CD8-positive, alpha-beta memory T cell (primary cell): ENCODE data around the gene RAB20. TPM values are rescaled to one million over a fixed set of nuclear protein-coding genes. Genes with fewer than 3 reads are reported as not detected.
A peak's percentile ranks its signal among the peaks of the same experiment; 100 is the strongest.

Experiments used
- CTCF ChIA-PET: fragments of 350-600 bp; sonication (Branson Sonifier 250); formaldehyde crosslinking; loops from one replicate; lab custom pipeline; 2021; ENCODE audit warnings: antibody characterized with exemption; lab: Charles Lee
- POLR2A ChIA-PET: fragments of 350-600 bp; sonication (Branson Sonifier 250); formaldehyde crosslinking; loops from one replicate; lab custom pipeline; 2021; ENCODE audit warnings: antibody characterized with exemption; lab: Charles Lee
- DNase-seq, 5 donors: peaks; one replicate each; pipeline versions ENCODE4 v3.0.0 to v3.0.0-alpha.2; 2020 to 2022; ENCODE audit warnings: mixed read lengths in 1 of 5
- H3K27ac ChIP-seq: one replicate; pipeline ENCODE4 v1.7.0; 2013; ENCODE audit warnings: low read depth, mild to moderate bottlenecking, low read length, moderate library complexity
- H3K27me3 ChIP-seq: 2 replicates; pipeline ENCODE4 v1.7.0; 2013; ENCODE audit warnings: low read length, mild to moderate bottlenecking; ENCODE audit not compliant: insufficient read depth, poor library complexity, severe bottlenecking
- H3K36me3 ChIP-seq: 2 replicates; pipeline ENCODE4 v1.7.0; 2013; ENCODE audit warnings: mild to moderate bottlenecking, low read length, moderate library complexity; ENCODE audit not compliant: insufficient read depth
- H3K4me1 ChIP-seq: 2 replicates; pipeline ENCODE4 v1.7.0; 2013; ENCODE audit warnings: mild to moderate bottlenecking, low read length, moderate library complexity; ENCODE audit not compliant: insufficient read depth
- H3K4me3 ChIP-seq: 2 replicates; pipeline ENCODE4 v1.7.0; 2013; ENCODE audit warnings: mild to moderate bottlenecking, low read length
- H3K9me3 ChIP-seq: 2 replicates; pipeline ENCODE4 v1.7.0; 2013; ENCODE audit warnings: mild to moderate bottlenecking, low read length
- H3K27ac Mint-ChIP-seq, 8 donors: one replicate each; pipeline ENCODE4 v1.8.0; 2020 to 2021; ENCODE audit warnings: mixed read lengths in 8 of 8, mild to moderate bottlenecking in 6 of 8, inconsistent platforms in 3 of 8, moderate library complexity in 3 of 8
- H3K27me3 Mint-ChIP-seq, 2 donors: one replicate each; pipeline ENCODE4 v1.8.0; 2020 to 2021; ENCODE audit warnings: mixed read lengths in 2 of 2, mild to moderate bottlenecking in 1 of 2, moderate library complexity in 1 of 2
- H3K36me3 Mint-ChIP-seq, 3 donors: one replicate each; pipeline ENCODE4 v1.8.0; 2020 to 2021; ENCODE audit warnings: mixed read lengths in 3 of 3, inconsistent platforms in 1 of 3, mild to moderate bottlenecking in 1 of 3
- H3K4me1 Mint-ChIP-seq, 3 donors: one replicate each; pipeline ENCODE4 v1.8.0; 2020 to 2021; ENCODE audit warnings: mixed read lengths in 3 of 3, inconsistent platforms in 1 of 3, mild to moderate bottlenecking in 1 of 3
- H3K4me3 Mint-ChIP-seq, 7 donors: one replicate each; pipeline ENCODE4 v1.8.0; 2020 to 2021; ENCODE audit warnings: mixed read lengths in 7 of 7, mild to moderate bottlenecking in 6 of 7, moderate library complexity in 4 of 7, inconsistent platforms in 2 of 7
- H3K9me3 Mint-ChIP-seq, 5 donors: one replicate each; pipeline ENCODE4 v1.8.0; 2020 to 2022; ENCODE audit warnings: mixed read lengths in 5 of 5, mild to moderate bottlenecking in 3 of 5, moderate library complexity in 2 of 5, inconsistent platforms in 1 of 5
- polyA plus RNA-seq: library from polyadenylated mRNA; unstranded; fragments of 300-500 nt; fragmentation: Illumina TruSeq; gene quantifications from one replicate; pipeline ENCODE4 v1.2.3, GENCODE V29; 2021
- total RNA-seq, 2 experiments: library from RNA; stranded (reverse); gene quantifications; one replicate each; pipeline ENCODE4 v1.2.3, GENCODE V29; 2021

The RAB20 gene
- total and polyA plus RNA-seq, 3 experiments from 2014 or later = 0.84 to 2.7 (median 1.2) TPM

- Mint-ChIP-seq H3K27ac (no peak overlapping the region), H3K27me3 (peaks cover 2 to 14% of the 10 kb centered on the region in 2 donors), H3K36me3 (no peaks in the 10 kb centered on the region), H3K4me1 (peaks cover 0 to 3% (median 0%) of the 10 kb centered on the region in 3 donors), H3K9me3 (no peaks in the 10 kb centered on the region), H3K4me3 (no peak overlapping the region)
- no peak overlapping the region for H3K4me3 ChIP-seq
- POLR2A ChIA-PET = no interaction called here
- H3K36me3 ChIP-seq = no peaks in the 10 kb centered on the region
- CTCF ChIA-PET = interaction anchor here (1.3 kb wide), 1 partner anchor 452 kb away, joined by 3 read pairs; no protein-coding TSS in a partner anchor
- no peaks in the 10 kb centered on the region for H3K9me3 ChIP-seq
- H3K27ac ChIP-seq = no peak overlapping the region
- DNase-seq = no peak
- H3K4me1 ChIP-seq = no peaks in the 10 kb centered on the region
- H3K27me3 ChIP-seq = no peaks in the 10 kb centered on the region
Measured at GRCh38 chr13:110597041-110597689, 35.6 kb upstream of the RAB20 start.

GRCh38 chr13:110593430-110594130 lies 32.1 kb upstream of the RAB20 start:
- Histone ChIP-seq H3K36me3 (no peaks in the 10 kb centered on the region), H3K4me1 (no peaks in the 10 kb centered on the region), H3K4me3 (no peak overlapping the region), H3K27ac (no peak overlapping the region), H3K9me3 (no peaks in the 10 kb centered on the region), H3K27me3 (no peaks in the 10 kb centered on the region)
- H3K9me3 Mint-ChIP-seq = no peaks in the 10 kb centered on the region
- H3K36me3 Mint-ChIP-seq = no peaks in the 10 kb centered on the region
- DNase-seq = peak in 2 of 5 donors; percentile 17 to 21
- H3K27me3 Mint-ChIP-seq = peaks cover 0 to 9% of the 10 kb centered on the region in 2 donors
- H3K27ac Mint-ChIP-seq = no peak overlapping the region
- peaks cover 0 to 3% (median 0%) of the 10 kb centered on the region in 3 donors for H3K4me1 Mint-ChIP-seq
- ChIA-PET POLR2A (no interaction called here), CTCF (interaction anchor here (0.6 to 3.7 kb wide), 15 partner anchors 9 to 622 kb away, joined by 3 to 11 read pairs (median 3); partner anchors contain the start of gene RAB20)
- no peak overlapping the region for H3K4me3 Mint-ChIP-seq

- peaks cover 0 to 3% (median 0%) of the 10 kb centered on the region in 3 donors for H3K4me1 Mint-ChIP-seq
- H3K27me3 ChIP-seq = no peaks in the 10 kb centered on the region
- H3K36me3 ChIP-seq = no peaks in the 10 kb centered on the region
- ChIA-PET CTCF (no interaction called here), POLR2A (no interaction called here)
- H3K36me3 Mint-ChIP-seq = no peaks in the 10 kb centered on the region
- no peak for DNase-seq
- no peak overlapping the region for H3K4me3 Mint-ChIP-seq
- no peaks in the 10 kb centered on the region for H3K9me3 Mint-ChIP-seq
- H3K27ac ChIP-seq = no peak overlapping the region
- no peaks in the 10 kb centered on the region for H3K4me1 ChIP-seq
- peak overlapping the region in 1 of 8 donors; percentile 50 for H3K27ac Mint-ChIP-seq
- H3K27me3 Mint-ChIP-seq = peaks cover 0 to 9% of the 10 kb centered on the region in 2 donors
- no peak overlapping the region for H3K4me3 ChIP-seq
- no peaks in the 10 kb centered on the region for H3K9me3 ChIP-seq
Measured at GRCh38 chr13:110592665-110593064, 31.1 kb upstream of the RAB20 start.

- no peaks in the 10 kb centered on the region for H3K36me3 ChIP-seq
- Mint-ChIP-seq H3K27ac (no peak overlapping the region), H3K9me3 (no peaks in the 10 kb centered on the region), H3K4me3 (no peak overlapping the region), H3K4me1 (peaks cover 0 to 3% (median 0%) of the 10 kb centered on the region in 3 donors), H3K36me3 (no peaks in the 10 kb centered on the region), H3K27me3 (peaks cover 2 to 14% of the 10 kb centered on the region in 2 donors)
- no peak overlapping the region for H3K4me3 ChIP-seq
- H3K27ac ChIP-seq = no peak overlapping the region
- DNase-seq = no peak
- H3K4me1 ChIP-seq = no peaks in the 10 kb centered on the region
- H3K27me3 ChIP-seq = no peaks in the 10 kb centered on the region
- H3K9me3 ChIP-seq = no peaks in the 10 kb centered on the region
- POLR2A ChIA-PET = no interaction called here
- CTCF ChIA-PET = no interaction called here
Measured at GRCh38 chr13:110590577-110590976, 29.1 kb upstream of the RAB20 start.

GRCh38 chr13:110589793-110590390 lies 28.4 kb upstream of the RAB20 start:
- no peak for DNase-seq
- Histone ChIP-seq H3K27ac (no peak overlapping the region), H3K4me1 (no peaks in the 10 kb centered on the region), H3K27me3 (no peaks in the 10 kb centered on the region), H3K36me3 (no peaks in the 10 kb centered on the region), H3K4me3 (no peak overlapping the region), H3K9me3 (no peaks in the 10 kb centered on the region)
- Mint-ChIP-seq H3K36me3 (no peaks in the 10 kb centered on the region), H3K27ac (peak overlapping the region in 1 of 8 donors; percentile 66), H3K4me1 (peaks cover 0 to 3% (median 0%) of the 10 kb centered on the region in 3 donors), H3K27me3 (peaks cover 2 to 20% of the 10 kb centered on the region in 2 donors), H3K4me3 (no peak overlapping the region), H3K9me3 (no peaks in the 10 kb centered on the region)
- ChIA-PET POLR2A (no interaction called here), CTCF (no interaction called here)

- Histone ChIP-seq H3K4me1 (no peaks in the 10 kb centered on the region), H3K36me3 (no peaks in the 10 kb centered on the region), H3K27me3 (no peaks in the 10 kb centered on the region), H3K27ac (no peak overlapping the region), H3K4me3 (no peak overlapping the region), H3K9me3 (no peaks in the 10 kb centered on the region)
- no peak overlapping the region for H3K27ac Mint-ChIP-seq
- H3K9me3 Mint-ChIP-seq = no peaks in the 10 kb centered on the region
- H3K4me3 Mint-ChIP-seq = no peak overlapping the region
- H3K36me3 Mint-ChIP-seq = no peaks in the 10 kb centered on the region
- no peak for DNase-seq
- CTCF ChIA-PET = no interaction called here
- H3K4me1 Mint-ChIP-seq = no peaks in the 10 kb centered on the region
- H3K27me3 Mint-ChIP-seq = peaks cover 15 to 58% of the 10 kb centered on the region in 2 donors
- POLR2A ChIA-PET = no interaction called here
Measured at GRCh38 chr13:110583178-110583865, 21.8 kb upstream of the RAB20 start.

GRCh38 chr13:110582421-110582954 lies 21.0 kb upstream of the RAB20 start:
- H3K27me3 Mint-ChIP-seq = peaks cover 18 to 62% of the 10 kb centered on the region in 2 donors
- no peaks in the 10 kb centered on the region for H3K9me3 ChIP-seq
- POLR2A ChIA-PET = no interaction called here

More at GRCh38 chr13:110582421-110582954, 21.0 kb upstream of the RAB20 start:
- H3K9me3 Mint-ChIP-seq = no peaks in the 10 kb centered on the region
- Histone ChIP-seq H3K4me3 (no peak overlapping the region), H3K27ac (no peak overlapping the region), H3K27me3 (no peaks in the 10 kb centered on the region), H3K36me3 (no peaks in the 10 kb centered on the region), H3K4me1 (no peaks in the 10 kb centered on the region)
- CTCF ChIA-PET = no interaction called here
- no peaks in the 10 kb centered on the region for H3K36me3 Mint-ChIP-seq
- H3K4me1 Mint-ChIP-seq = no peaks in the 10 kb centered on the region
- H3K27ac Mint-ChIP-seq = no peak overlapping the region
- H3K4me3 Mint-ChIP-seq = no peak overlapping the region
- no peak for DNase-seq
